Stimulated activated CD4-positive, alpha-beta T cell treated with anti-CD3 and anti-CD28 coated beads, TNF-alpha, amount 100 ng/mL, for 1 hour (primary cell): ENCODE results near the gene TMTC4.
"Not testable (repeated sequence)": the region's sequence is repeated elsewhere in the genome, so short reads cannot be mapped to it uniquely, and the experiment has no call there.

Source experiments
- DNase-seq, 3 donors: peaks; one replicate each; pipeline ENCODE4 v3.0.0-alpha.2; 2020; ENCODE audit warnings: low read depth in 3 of 3, low spot score in 1 of 3

Gene TMTC4

GRCh38 chr13:100625447-100625846 is 49.1 kb downstream of the TMTC4 start:
- no peak for DNase-seq

DNA sequence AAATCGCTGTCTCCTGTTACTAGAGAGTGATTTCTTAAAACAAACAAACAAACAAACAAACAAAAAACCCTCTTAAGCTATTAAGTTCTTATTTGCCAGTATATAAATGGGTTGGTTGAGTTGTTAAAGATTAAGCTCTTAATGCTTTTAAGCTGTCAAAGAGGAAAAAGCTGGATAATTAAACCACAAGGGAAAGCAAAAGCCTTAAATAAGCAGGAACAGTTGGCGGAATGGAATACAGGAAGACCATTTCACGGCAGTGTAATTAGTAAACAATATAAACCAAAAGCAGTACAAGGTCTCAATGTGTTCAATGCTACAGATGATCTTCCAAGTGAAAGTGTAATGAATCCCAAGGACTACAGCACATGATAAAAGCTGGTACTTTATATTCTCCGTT is 53.8 kb downstream of the TMTC4 start:
- no peak for DNase-seq

GRCh38 chr13:100619940-100620339 is 54.7 kb downstream of the TMTC4 start:
- no peak for DNase-seq

DNA sequence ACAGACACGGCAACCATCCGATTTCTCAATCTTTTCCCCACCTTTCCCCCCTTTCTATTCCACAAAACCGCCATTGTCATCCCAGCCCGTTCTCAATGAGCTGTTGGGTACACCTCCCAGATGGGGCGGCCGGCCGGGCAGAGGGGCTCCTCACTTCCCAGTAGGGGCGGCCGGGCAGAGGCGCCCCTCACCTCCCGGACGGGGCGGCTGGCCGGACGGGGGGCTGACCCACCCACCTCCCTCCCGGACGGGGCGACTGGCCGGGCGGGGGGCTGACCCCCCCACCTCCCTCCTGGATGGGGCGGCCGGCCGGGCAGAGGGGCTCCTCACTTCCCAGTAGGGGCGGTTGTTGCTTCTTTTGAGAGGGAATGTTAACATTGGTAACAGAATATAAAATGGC is 55.7 kb downstream of the TMTC4 start:
- not testable (repeated sequence) for DNase-seq

DNA sequence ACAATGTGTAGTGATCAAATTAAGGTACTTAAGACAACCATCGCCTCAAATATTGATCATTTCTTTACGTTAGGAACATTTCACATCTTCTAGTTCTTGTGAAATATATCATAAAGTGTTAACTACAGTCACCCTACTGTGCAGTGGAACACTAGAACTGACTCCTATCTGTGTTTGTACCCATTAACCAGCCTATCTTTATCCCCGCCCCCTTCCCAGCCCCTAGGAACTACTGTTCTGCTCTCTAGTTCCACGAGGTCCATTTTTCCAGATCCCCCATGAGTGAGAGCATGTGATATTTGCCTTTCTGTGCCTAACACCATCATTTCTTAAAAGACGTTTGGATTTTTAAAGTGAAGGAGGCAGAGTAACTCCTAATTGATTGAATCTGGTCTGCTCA is 61.6 kb downstream of the TMTC4 start:
- no peak for DNase-seq

GRCh38 chr13:100611678-100612492 is 62.7 kb downstream of the TMTC4 start:
- no peak for DNase-seq

DNA sequence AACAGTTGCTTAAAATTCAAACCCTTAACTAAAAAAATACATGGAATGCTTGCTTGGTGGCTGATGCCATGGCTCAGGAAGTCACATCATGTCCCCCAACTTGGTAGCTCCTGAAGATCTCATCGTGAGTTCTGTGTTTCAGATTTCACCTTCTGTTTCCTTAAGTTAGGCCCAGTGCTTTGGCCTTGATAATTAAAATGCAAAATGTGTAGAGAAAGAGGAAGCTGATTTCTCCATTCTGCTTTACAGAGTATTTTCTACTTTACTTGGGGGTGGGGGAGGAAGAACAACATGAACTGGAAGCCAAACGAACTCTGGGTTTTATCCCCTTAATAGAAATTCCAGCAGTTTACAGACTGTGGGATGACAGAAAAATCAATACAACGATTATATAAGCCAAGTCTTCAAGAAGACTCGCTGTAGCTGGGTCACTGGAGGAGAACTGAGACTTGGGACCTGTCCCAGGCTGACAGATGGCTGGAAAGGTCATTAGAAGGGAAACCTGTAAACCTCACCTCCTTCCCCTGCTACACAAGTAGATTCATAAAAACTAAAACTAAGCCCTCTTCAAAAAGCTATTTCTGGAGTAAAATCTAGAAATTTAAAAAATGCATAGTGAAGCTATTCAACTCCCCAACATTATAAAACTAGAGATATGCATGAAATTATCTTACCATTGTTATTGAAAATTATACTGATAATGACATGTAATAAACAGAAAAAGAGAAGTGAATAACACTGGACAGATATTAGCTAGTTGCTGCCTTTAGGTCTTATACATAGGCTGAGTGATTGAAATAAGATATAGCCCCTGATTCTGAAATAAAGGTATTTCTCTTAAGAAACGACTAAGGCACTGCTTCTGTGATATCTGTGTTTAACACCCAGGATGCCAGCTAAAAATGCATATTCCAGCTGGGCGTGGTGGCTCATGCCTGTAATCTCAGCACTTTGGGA is 63.9 kb downstream of the TMTC4 start:
- DNase-seq: no peak

GRCh38 chr13:100608906-100609305 is 65.7 kb downstream of the TMTC4 start:
- no peak for DNase-seq

DNA sequence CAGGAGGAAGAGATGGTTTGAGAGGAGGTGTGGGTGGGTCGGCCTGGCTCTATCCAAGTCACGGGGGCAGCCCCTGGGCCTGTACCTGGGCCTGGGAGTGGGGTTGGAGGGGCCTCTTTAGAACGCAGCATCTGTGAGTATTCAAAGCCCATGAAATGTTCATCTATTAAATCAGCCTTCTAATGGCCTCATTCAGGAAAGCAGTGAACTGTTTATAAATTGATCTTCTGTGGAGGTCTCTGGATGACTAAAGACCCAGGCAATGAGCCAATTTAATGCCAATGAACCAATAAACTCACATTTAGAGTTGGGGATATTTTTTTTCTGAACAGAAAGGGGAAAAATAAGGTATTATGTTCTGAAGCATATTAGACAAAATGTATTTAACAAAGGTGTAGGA is 66.1 kb downstream of the TMTC4 start:
- no peak for DNase-seq

- no peak for DNase-seq
Observed at GRCh38 chr13:100604918-100605710, 69.5 kb downstream of the TMTC4 start.

DNA sequence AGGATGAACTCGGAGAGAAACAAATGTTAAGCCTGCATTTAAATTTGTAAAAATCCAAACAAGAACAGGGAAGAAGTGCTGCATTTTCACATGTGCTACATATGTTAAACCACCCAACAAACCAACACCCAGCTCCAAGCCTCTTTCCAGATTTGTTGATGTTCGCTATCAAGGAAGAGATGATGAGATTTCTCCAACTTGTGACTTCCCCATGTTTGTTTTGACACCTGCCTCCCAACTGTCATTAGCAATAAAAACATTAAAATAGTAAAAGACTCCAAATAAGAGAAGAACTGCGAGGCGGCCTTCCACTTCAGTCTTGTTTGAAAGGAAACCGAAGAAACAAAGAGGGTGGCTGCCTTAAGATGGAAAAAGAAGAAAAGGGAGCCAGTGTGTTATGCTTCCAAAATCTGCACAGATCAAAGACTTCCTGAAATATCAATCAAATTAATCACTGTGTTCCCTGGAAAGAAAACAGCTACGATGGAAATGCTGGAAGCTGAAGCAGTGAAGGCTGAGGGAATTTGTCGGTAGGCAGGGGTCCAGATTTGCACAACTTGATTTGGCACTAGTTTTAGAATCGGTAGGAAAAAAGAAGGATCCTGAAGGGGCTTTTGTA is 72.0 kb downstream of the TMTC4 start:
- no peak for DNase-seq

GRCh38 chr13:100601716-100602115 is 72.9 kb downstream of the TMTC4 start:
- no peak for DNase-seq

DNA sequence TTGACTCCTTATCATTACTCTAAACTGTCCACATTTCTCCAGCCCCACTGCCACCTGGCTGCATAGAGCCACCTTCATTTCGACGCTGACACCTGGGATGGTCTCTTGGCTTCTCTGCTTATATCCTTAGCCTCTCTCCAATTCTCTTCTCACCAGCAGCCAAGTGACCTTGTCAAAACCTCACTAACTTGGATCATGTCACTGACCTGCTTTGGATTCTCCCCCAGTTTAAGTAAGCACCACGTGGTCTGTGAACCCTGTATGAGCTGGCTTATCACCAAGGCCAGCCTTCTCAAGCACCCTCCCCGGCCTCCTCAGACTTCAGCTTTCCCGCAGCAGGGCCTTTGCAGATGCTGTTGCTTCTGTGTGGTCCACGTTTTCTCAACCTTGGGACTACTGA is 73.7 kb downstream of the TMTC4 start:
- no peak for DNase-seq

GRCh38 chr13:100600461-100600860 is 74.1 kb downstream of the TMTC4 start:
- DNase-seq: no peak

DNA sequence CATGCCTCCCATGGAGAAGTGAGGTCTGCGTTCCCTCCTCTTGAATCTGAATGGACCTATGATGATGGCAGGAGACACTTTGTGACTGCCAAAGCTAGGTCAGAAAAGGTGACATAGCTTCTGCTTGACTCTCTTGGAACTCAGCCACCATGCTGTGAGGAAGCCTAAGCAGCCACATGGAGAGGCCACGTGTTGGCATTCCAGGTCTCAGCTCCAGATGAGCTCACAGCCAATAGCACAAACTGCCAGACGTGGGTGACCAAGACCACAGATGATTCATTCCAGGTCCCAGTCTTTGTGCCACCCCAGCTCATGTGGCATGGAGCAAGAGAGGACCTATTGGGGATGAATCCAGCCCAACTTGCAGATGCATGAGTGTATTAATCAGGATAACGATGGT is 77.3 kb downstream of the TMTC4 start:
- no peak for DNase-seq

- DNase-seq: no peak
Observed at GRCh38 chr13:100596516-100596915, 78.1 kb downstream of the TMTC4 start.

DNA sequence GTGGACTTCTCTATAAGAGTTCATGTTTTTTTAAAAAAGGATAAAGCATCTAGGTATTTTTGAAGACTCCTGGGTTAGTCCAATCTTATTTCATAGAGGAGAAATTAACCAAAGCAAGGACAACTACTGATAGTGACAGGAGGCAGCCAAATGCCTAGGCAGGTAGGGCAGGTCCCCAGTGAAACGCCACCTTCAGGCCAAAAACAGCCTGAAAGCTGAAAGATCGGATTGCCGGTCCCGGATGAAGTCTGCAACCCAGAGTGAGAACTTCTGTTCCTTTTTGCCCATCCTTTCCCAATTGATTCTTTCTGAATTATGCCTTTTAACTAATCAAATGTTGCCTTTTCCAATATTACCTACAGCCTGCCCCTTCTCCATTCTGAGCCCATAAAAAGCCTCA is 79.9 kb downstream of the TMTC4 start:
- no peak for DNase-seq

GRCh38 chr13:100594255-100594654 is 80.3 kb downstream of the TMTC4 start:
- no peak for DNase-seq

DNA sequence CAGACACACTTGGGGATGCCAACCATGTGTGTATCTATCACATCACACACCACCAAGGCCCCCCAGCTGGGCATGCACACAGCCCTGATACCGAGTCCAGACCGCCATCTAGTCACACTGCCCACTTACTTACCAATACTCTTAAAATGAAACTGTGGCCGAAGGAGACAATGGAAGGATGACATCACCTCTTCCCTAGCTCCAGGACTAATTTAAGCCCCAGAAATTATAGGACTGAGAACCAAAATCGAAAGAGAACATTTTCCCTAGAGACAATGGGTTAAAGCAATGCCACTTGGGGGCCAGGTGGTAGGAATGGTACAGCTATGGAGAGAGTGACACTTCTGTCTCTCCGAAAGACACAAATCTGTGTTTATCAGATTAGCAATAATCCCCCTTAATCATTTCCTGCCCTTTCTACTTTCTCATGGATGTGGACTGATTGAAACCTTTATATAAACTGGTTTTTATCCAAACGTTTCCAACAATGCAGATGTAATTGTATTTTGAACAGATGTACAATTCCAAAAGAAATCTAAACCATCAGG is 85.3 kb downstream of the TMTC4 start:
- DNase-seq: no peak

GRCh38 chr13:100588331-100589177 is 86.0 kb downstream of the TMTC4 start, which contains the start of gene GGACT:
GGACT (minus strand) TSS chr13:100588789; CDS start chr13:100532591, 56,198 bp downstream.
- peak; percentile 57 to 87 (median 74) for DNase-seq
